ENCODE data around the gene ADAT2. TPM values are rescaled to one million over a fixed set of nuclear protein-coding genes. Genes with fewer than 3 reads are reported as not detected.

ADAT2 gene
- total RNA-seq, 3 donors from 2014 or later (not counting 1 experiment from before 2014, with no cell fraction given): 17.4 to 19.4 (median 19.1) TPM

GRCh38 chr6:143468026-143468425, 17.5 kb upstream of the ADAT2 start:
- intact Hi-C loops (cut with micrococcal nuclease): no loop called here
- no peaks in the 10 kb centered on the region for H3K4me1 ChIP-seq (ENCODE audit: control insufficient read depth, insufficient read depth, low read length)
- no peaks in the 10 kb centered on the region for H3K9me3 Mint-ChIP-seq
- no peaks in the 10 kb centered on the region for H3K9me3 ChIP-seq (ENCODE audit: control insufficient read depth, insufficient read depth, low read length)
- H3K27ac ChIP-seq (ENCODE audit: low read length): no peak overlapping the region
- no peaks in the 10 kb centered on the region for H3K27me3 ChIP-seq (ENCODE audit: control insufficient read depth, insufficient read depth, low read length)
- no peaks in the 10 kb centered on the region for H3K27me3 Mint-ChIP-seq (ENCODE audit: low read depth in 2 of 2)
- no peak overlapping the region for H3K4me3 Mint-ChIP-seq
- H3K4me3 ChIP-seq (ENCODE audit: low read length): no peak overlapping the region
- peaks cover 11% of the 10 kb centered on the region for H3K36me3 Mint-ChIP-seq
- TF ChIP-seq CTCF (IDR thresholded peaks at IDR 0.05): no peak
- no peak overlapping the region for H3K27ac Mint-ChIP-seq
- DNase-seq (no peak), ATAC-seq (no peak)
- H3K36me3 ChIP-seq (ENCODE audit: control insufficient read depth, insufficient read depth, low read length): peaks cover 30% of the 10 kb centered on the region
- peaks cover 0 to 6% of the 10 kb centered on the region in 2 donors for H3K4me1 Mint-ChIP-seq

- WGBS (ENCODE audit: insufficient coverage): 100% methylated on average over 2 of the region's 2 CpGs
- Mint-ChIP-seq H3K4me1 (peaks cover 0 to 6% of the 10 kb centered on the region in 2 donors), H3K27me3 (ENCODE audit: low read depth in 2 of 2) (no peaks in the 10 kb centered on the region), H3K27ac (no peak overlapping the region), H3K9me3 (no peaks in the 10 kb centered on the region), H3K4me3 (no peak overlapping the region), H3K36me3 (no peaks in the 10 kb centered on the region)
- Histone ChIP-seq H3K4me3 (ENCODE audit: low read length) (no peak overlapping the region), H3K4me1 (ENCODE audit: control insufficient read depth, insufficient read depth, low read length) (no peaks in the 10 kb centered on the region), H3K9me3 (ENCODE audit: control insufficient read depth, insufficient read depth, low read length) (no peaks in the 10 kb centered on the region), H3K27me3 (ENCODE audit: control insufficient read depth, insufficient read depth, low read length) (no peaks in the 10 kb centered on the region), H3K36me3 (ENCODE audit: control insufficient read depth, insufficient read depth, low read length) (peaks cover 19% of the 10 kb centered on the region), H3K27ac (ENCODE audit: low read length) (no peak overlapping the region)
- no peak for TF ChIP-seq CTCF (IDR thresholded peaks at IDR 0.05)
- intact Hi-C loops (cut with micrococcal nuclease): no loop called here
- DNase-seq: no peak
- no peak for ATAC-seq
These were observed 15.1 kb upstream of the ADAT2 start for GRCh38 chr6:143465546-143465945.

- no peaks in the 10 kb centered on the region for H3K27me3 Mint-ChIP-seq (ENCODE audit: low read depth in 2 of 2)
- WGBS (ENCODE audit: insufficient coverage): 65% methylated on average over 2 of the region's 2 CpGs
- no peaks in the 10 kb centered on the region for H3K36me3 Mint-ChIP-seq
- TF ChIP-seq CTCF (IDR thresholded peaks at IDR 0.05): no peak
- ATAC-seq: no peak
- H3K4me3 Mint-ChIP-seq: no peak overlapping the region
- no peaks in the 10 kb centered on the region for H3K9me3 Mint-ChIP-seq
- intact Hi-C loops (cut with micrococcal nuclease): no loop called here
- Histone ChIP-seq H3K4me1 (ENCODE audit: control insufficient read depth, insufficient read depth, low read length) (no peaks in the 10 kb centered on the region), H3K27ac (ENCODE audit: low read length) (no peak overlapping the region), H3K9me3 (ENCODE audit: control insufficient read depth, insufficient read depth, low read length) (no peaks in the 10 kb centered on the region), H3K4me3 (ENCODE audit: low read length) (no peak overlapping the region), H3K36me3 (ENCODE audit: control insufficient read depth, insufficient read depth, low read length) (peaks cover 13% of the 10 kb centered on the region), H3K27me3 (ENCODE audit: control insufficient read depth, insufficient read depth, low read length) (no peaks in the 10 kb centered on the region)
- no peak overlapping the region for H3K27ac Mint-ChIP-seq
- DNase-seq: no peak
- peaks cover 0 to 13% of the 10 kb centered on the region in 2 donors for H3K4me1 Mint-ChIP-seq
These were observed 7.3 kb upstream of the ADAT2 start for GRCh38 chr6:143457563-143458359.
